ENCODE data around the gene TNK2.

GRCh38 chr3:195881276-195881988 lies 26.9 kb downstream of the TNK2 start:
- no peak for TF ChIP-seq ZNF296 (CRISPR knock-in tag; conservative IDR thresholded peaks at IDR 0.05)
- TF ChIP-seq CTCF (CRISPR knock-in tag; IDR thresholded peaks at IDR 0.05) = no peak
- TF ChIP-seq ZFAT (CRISPR knock-in tag; conservative IDR thresholded peaks at IDR 0.05) = no peak
- TF ChIP-seq POLR2A (IDR thresholded peaks at IDR 0.05; ENCODE audit: insufficient read depth in 1 of 2, low read depth in 2 of 2, low read length in 2 of 2) = no peak
- TF ChIP-seq SUZ12 (IDR thresholded peaks at IDR 0.05; ENCODE audit: low read depth, low read length) = no peak
- no peak for TF ChIP-seq DPF2 (CRISPR knock-in tag; IDR thresholded peaks at IDR 0.05; ENCODE audit: borderline replicate concordance, low read depth)
- no peak for TF ChIP-seq POLR2AphosphoS5 (IDR thresholded peaks at IDR 0.05; ENCODE audit: low read depth, low read length)
- no peak for TF ChIP-seq TP53 (CRISPR knock-in tag; conservative IDR thresholded peaks at IDR 0.05)
- TF ChIP-seq NFKBIZ (CRISPR knock-in tag; IDR thresholded peaks at IDR 0.05) = no peak
- TF ChIP-seq ARHGAP35 (CRISPR knock-in tag; IDR thresholded peaks at IDR 0.05; ENCODE audit: borderline replicate concordance) = no peak
